ENCODE measurements around the gene IGSF8. TPM values are rescaled to one million over a fixed set of nuclear protein-coding genes. Genes with fewer than 3 reads are reported as not detected.
"Not testable (repeated sequence)": the region's sequence is repeated elsewhere in the genome, so short reads cannot be mapped to it uniquely, and the experiment has no call there.

IGSF8 gene
- total and polyA plus RNA-seq, 2 donors (not counting 1 experiment from before 2014, with no cell fraction given): 6.5 to 24.4 TPM

DNA sequence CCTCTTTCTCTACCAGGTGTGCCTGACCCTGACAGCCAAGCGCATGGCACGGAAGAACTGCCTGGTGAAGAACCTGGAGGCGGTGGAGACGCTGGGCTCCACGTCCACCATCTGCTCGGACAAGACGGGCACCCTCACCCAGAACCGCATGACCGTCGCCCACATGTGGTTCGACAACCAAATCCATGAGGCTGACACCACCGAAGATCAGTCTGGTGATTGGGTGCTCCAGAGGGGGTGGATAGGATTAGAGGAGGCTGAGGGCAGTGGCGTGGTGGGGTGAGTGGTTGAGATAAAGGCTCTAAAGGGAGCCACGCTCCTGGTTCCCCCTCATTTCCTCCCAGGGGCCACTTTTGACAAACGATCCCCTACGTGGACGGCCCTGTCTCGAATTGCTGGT lies 30.2 kb upstream of the IGSF8 start:
- Histone ChIP-seq H3K4me2 (ENCODE audit: extremely low read depth, insufficient read depth, low read length) (no peak overlapping the region), H3K4me3 (replicated peaks in 1 of 4; ENCODE audit: control extremely low read depth in 1 of 4, insufficient read depth in 1 of 4, low read depth in 3 of 4, low read length in 4 of 4) (no peak overlapping the region), H3K9ac (ENCODE audit: insufficient read depth, low read length) (no peak overlapping the region), H3K79me2 (ENCODE audit: control insufficient read depth, insufficient read depth, low read length) (no peaks in the 10 kb centered on the region), H3K27me3 (ENCODE audit: control insufficient read depth, insufficient read depth, low read length) (peaks cover 12% of the 10 kb centered on the region), H3K36me3 (ENCODE audit: control insufficient read depth, insufficient read depth, low read length) (no peaks in the 10 kb centered on the region), H3K9me3 (ENCODE audit: control insufficient read depth, insufficient read depth, low read depth, low read length) (no peaks in the 10 kb centered on the region), H3K27ac (ENCODE audit: insufficient read depth, low read length) (no peak overlapping the region), H4K20me1 (ENCODE audit: control insufficient read depth, extremely low read depth, insufficient read depth, low read length) (no peaks in the 10 kb centered on the region), H3K4me1 (ENCODE audit: control insufficient read depth, extremely low read depth, insufficient read depth, low read length) (peaks cover 4% of the 10 kb centered on the region), H2AFZ (ENCODE audit: low read length) (no peak overlapping the region)
- TF ChIP-seq, protein P1, sequence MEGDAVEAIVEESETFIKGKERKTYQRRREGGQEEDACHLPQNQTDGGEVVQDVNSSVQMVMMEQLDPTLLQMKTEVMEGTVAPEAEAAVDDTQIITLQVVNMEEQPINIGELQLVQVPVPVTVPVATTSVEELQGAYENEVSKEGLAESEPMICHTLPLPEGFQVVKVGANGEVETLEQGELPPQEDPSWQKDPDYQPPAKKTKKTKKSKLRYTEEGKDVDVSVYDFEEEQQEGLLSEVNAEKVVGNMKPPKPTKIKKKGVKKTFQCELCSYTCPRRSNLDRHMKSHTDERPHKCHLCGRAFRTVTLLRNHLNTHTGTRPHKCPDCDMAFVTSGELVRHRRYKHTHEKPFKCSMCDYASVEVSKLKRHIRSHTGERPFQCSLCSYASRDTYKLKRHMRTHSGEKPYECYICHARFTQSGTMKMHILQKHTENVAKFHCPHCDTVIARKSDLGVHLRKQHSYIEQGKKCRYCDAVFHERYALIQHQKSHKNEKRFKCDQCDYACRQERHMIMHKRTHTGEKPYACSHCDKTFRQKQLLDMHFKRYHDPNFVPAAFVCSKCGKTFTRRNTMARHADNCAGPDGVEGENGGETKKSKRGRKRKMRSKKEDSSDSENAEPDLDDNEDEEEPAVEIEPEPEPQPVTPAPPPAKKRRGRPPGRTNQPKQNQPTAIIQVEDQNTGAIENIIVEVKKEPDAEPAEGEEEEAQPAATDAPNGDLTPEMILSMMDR (conservative IDR thresholded peaks at IDR 0.05 in 1 of 2, IDR thresholded peaks at IDR 0.05 in 1 of 2; ENCODE audit: low read depth in 1 of 2, low read length in 2 of 2): no peak
- no peak for TF ChIP-seq EZH2 (IDR thresholded peaks at IDR 0.05; ENCODE audit: low read length, missing control alignments)
- no peak for DNase-seq (ENCODE audit: low read depth in 2 of 2)

DNA sequence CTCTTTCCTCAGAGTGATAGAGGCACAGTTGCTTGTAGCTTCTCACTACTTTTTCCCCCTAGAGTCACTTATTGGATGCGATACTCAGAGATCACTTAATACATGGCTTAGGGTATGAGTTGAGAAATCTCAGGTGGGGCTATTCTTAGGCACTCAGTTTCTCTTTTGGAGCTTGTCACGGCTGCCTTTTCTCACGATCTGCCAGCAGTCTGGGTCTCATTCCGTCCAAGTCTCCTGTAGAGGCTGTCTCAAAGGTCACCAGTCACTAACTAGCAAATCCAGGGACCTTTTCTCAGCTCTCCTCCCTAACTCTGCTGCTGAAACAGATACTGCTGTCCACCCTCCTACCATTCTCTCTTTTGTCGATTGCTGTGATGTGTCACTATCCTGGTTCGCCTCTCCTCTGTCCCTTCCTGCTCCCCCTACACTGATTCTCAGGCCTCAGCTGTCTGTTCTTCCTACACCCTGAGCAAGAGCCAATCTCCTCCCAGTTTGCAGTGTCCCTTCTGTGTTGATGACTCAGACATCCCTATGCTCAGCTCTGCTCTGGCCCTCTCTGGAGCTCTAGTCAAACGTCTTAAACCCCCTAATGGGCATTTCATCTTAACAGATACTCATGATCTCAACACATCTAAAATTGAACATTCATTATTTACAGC lies 29.6 kb upstream of the IGSF8 start:
- no peak overlapping the region for H2AFZ ChIP-seq (ENCODE audit: low read length)
- no peak overlapping the region for H3K27ac ChIP-seq (ENCODE audit: insufficient read depth, low read length)
- no peaks in the 10 kb centered on the region for H3K9me3 ChIP-seq (ENCODE audit: control insufficient read depth, insufficient read depth, low read depth, low read length)
- no peaks in the 10 kb centered on the region for H3K36me3 ChIP-seq (ENCODE audit: control insufficient read depth, insufficient read depth, low read length)
- no peak for TF ChIP-seq EZH2 (IDR thresholded peaks at IDR 0.05; ENCODE audit: low read length, missing control alignments)
- TF ChIP-seq, protein P1 (conservative IDR thresholded peaks at IDR 0.05 in 1 of 2, IDR thresholded peaks at IDR 0.05 in 1 of 2; ENCODE audit: low read depth in 1 of 2, low read length in 2 of 2): no peak
- H3K4me1 ChIP-seq (ENCODE audit: control insufficient read depth, extremely low read depth, insufficient read depth, low read length): peaks cover 4% of the 10 kb centered on the region
- H3K9ac ChIP-seq (ENCODE audit: insufficient read depth, low read length): no peak overlapping the region
- no peak overlapping the region for H3K4me3 ChIP-seq (replicated peaks in 1 of 4; ENCODE audit: control extremely low read depth in 1 of 4, insufficient read depth in 1 of 4, low read depth in 3 of 4, low read length in 4 of 4)
- H3K79me2 ChIP-seq (ENCODE audit: control insufficient read depth, insufficient read depth, low read length): no peaks in the 10 kb centered on the region
- no peaks in the 10 kb centered on the region for H4K20me1 ChIP-seq (ENCODE audit: control insufficient read depth, extremely low read depth, insufficient read depth, low read length)
- peaks cover 8% of the 10 kb centered on the region for H3K27me3 ChIP-seq (ENCODE audit: control insufficient read depth, insufficient read depth, low read length)
- DNase-seq (ENCODE audit: low read depth in 2 of 2): peak; percentile 38 to 69
- no peak overlapping the region for H3K4me2 ChIP-seq (ENCODE audit: extremely low read depth, insufficient read depth, low read length)

DNA sequence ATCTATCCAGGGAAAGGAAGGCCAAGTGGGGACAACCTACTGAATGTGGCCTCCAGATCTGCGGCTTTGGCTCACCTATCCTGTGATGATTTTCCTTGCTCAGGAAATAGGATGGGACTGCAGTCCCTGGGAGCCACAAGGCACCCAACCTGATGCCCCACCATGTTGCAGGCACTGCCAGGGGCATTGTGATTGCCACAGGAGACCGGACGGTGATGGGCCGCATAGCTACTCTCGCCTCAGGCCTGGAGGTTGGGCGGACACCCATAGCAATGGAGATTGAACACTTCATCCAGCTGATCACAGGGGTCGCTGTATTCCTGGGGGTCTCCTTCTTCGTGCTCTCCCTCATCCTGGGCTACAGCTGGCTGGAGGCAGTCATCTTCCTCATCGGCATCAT lies 29.0 kb upstream of the IGSF8 start:
- no peak overlapping the region for H3K4me2 ChIP-seq (ENCODE audit: extremely low read depth, insufficient read depth, low read length)
- DNase-seq (ENCODE audit: low read depth in 2 of 2): no peak
- H3K27ac ChIP-seq (ENCODE audit: insufficient read depth, low read length): no peak overlapping the region
- TF ChIP-seq, protein P1 (conservative IDR thresholded peaks at IDR 0.05 in 1 of 2, IDR thresholded peaks at IDR 0.05 in 1 of 2; ENCODE audit: low read depth in 1 of 2, low read length in 2 of 2): no peak
- no peak for TF ChIP-seq EZH2 (IDR thresholded peaks at IDR 0.05; ENCODE audit: low read length, missing control alignments)
- H4K20me1 ChIP-seq (ENCODE audit: control insufficient read depth, extremely low read depth, insufficient read depth, low read length): no peaks in the 10 kb centered on the region
- no peaks in the 10 kb centered on the region for H3K9me3 ChIP-seq (ENCODE audit: control insufficient read depth, insufficient read depth, low read depth, low read length)
- no peaks in the 10 kb centered on the region for H3K79me2 ChIP-seq (ENCODE audit: control insufficient read depth, insufficient read depth, low read length)
- peaks cover 6% of the 10 kb centered on the region for H3K27me3 ChIP-seq (ENCODE audit: control insufficient read depth, insufficient read depth, low read length)
- no peak overlapping the region for H2AFZ ChIP-seq (ENCODE audit: low read length)
- H3K4me3 ChIP-seq (replicated peaks in 1 of 4; ENCODE audit: control extremely low read depth in 1 of 4, insufficient read depth in 1 of 4, low read depth in 3 of 4, low read length in 4 of 4): no peak overlapping the region
- H3K36me3 ChIP-seq (ENCODE audit: control insufficient read depth, insufficient read depth, low read length): no peaks in the 10 kb centered on the region
- peaks cover 4% of the 10 kb centered on the region for H3K4me1 ChIP-seq (ENCODE audit: control insufficient read depth, extremely low read depth, insufficient read depth, low read length)
- H3K9ac ChIP-seq (ENCODE audit: insufficient read depth, low read length): no peak overlapping the region

DNA sequence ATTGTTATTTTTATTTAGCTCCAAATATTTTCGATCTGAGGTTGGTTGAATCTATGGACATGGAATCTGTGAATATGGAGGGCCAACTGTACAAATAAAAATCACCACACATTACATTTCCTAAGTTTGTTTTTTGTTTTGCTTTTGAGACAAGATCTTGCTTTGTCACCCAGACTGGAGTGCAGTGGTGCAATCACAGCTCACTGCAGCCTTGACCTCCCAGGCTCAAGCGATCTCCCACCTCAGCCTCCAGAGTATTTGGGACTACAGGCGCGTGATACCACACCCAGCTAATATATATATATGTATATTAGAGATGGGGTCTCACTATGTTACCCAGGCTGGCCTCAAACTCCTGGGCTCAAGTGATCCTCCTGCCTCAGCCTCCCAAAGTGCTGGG lies 27.9 kb upstream of the IGSF8 start:
- not testable (repeated sequence) for H3K9ac ChIP-seq (ENCODE audit: insufficient read depth, low read length); H4K20me1 ChIP-seq (ENCODE audit: control insufficient read depth, extremely low read depth, insufficient read depth, low read length); H3K36me3 ChIP-seq (ENCODE audit: control insufficient read depth, insufficient read depth, low read length); H3K79me2 ChIP-seq (ENCODE audit: control insufficient read depth, insufficient read depth, low read length); H2AFZ ChIP-seq (ENCODE audit: low read length); H3K27me3 ChIP-seq (ENCODE audit: control insufficient read depth, insufficient read depth, low read length); DNase-seq (ENCODE audit: low read depth in 2 of 2); H3K27ac ChIP-seq (ENCODE audit: insufficient read depth, low read length); H3K4me1 ChIP-seq (ENCODE audit: control insufficient read depth, extremely low read depth, insufficient read depth, low read length); H3K4me2 ChIP-seq (ENCODE audit: extremely low read depth, insufficient read depth, low read length); H3K9me3 ChIP-seq (ENCODE audit: control insufficient read depth, insufficient read depth, low read depth, low read length); H3K4me3 ChIP-seq (replicated peaks in 1 of 4; ENCODE audit: control extremely low read depth in 1 of 4, insufficient read depth in 1 of 4, low read depth in 3 of 4, low read length in 4 of 4)

Data from fibroblast of lung (primary cell).